ENCODE measurements around the gene MRPS27.
"Not testable (repeated sequence)": the region's sequence is repeated elsewhere in the genome, so short reads cannot be mapped to it uniquely, and the experiment has no call there.

MRPS27 gene

GRCh38 chr5:72197393-72197792 lies 122.6 kb downstream of the MRPS27 start:
- no peak for DNase-seq

- DNase-seq = no peak
Measured at GRCh38 chr5:72195581-72195980, 124.5 kb downstream of the MRPS27 start.

- DNase-seq = no peak
Measured at GRCh38 chr5:72194846-72195245, 125.2 kb downstream of the MRPS27 start.

- no peak for DNase-seq
Measured at GRCh38 chr5:72191404-72191803, 128.6 kb downstream of the MRPS27 start.

- DNase-seq = no peak
Measured at GRCh38 chr5:72189146-72189545, 130.9 kb downstream of the MRPS27 start.

GRCh38 chr5:72188166-72188565 lies 131.9 kb downstream of the MRPS27 start:
- no peak for DNase-seq

- DNase-seq = no peak
Measured at GRCh38 chr5:72187388-72188075, 132.5 kb downstream of the MRPS27 start.

- no peak for DNase-seq
Measured at GRCh38 chr5:72185496-72186329, 134.3 kb downstream of the MRPS27 start.

- DNase-seq = no peak
Measured at GRCh38 chr5:72184408-72184807, 135.6 kb downstream of the MRPS27 start.

- DNase-seq = no peak
Measured at GRCh38 chr5:72183101-72183520, 136.9 kb downstream of the MRPS27 start.

- DNase-seq = no peak
Measured at GRCh38 chr5:72182686-72183085, 137.4 kb downstream of the MRPS27 start.

- no peak for DNase-seq
Measured at GRCh38 chr5:72180925-72181324, 139.1 kb downstream of the MRPS27 start.

- no peak for DNase-seq
Measured at GRCh38 chr5:72179816-72180440, 140.1 kb downstream of the MRPS27 start.

- DNase-seq = no peak
Measured at GRCh38 chr5:72179028-72179815, 140.8 kb downstream of the MRPS27 start.

GRCh38 chr5:72177538-72177937 lies 142.5 kb downstream of the MRPS27 start:
- DNase-seq = no peak

- DNase-seq = no peak
Measured at GRCh38 chr5:72172786-72173185, 147.3 kb downstream of the MRPS27 start.

- no peak for DNase-seq
Measured at GRCh38 chr5:72171667-72172066, 148.4 kb downstream of the MRPS27 start.

GRCh38 chr5:72171181-72171580 lies 148.9 kb downstream of the MRPS27 start:
- not testable (repeated sequence) for DNase-seq

GRCh38 chr5:72170101-72170500 lies 149.9 kb downstream of the MRPS27 start:
- DNase-seq = no peak
